Measurements from ENCODE around the gene EXOC3L4. TPM values are rescaled to one million over a fixed set of nuclear protein-coding genes. Genes with fewer than 3 reads are reported as not detected.

Gene EXOC3L4
- total and polyA plus RNA-seq, 2 of the 8 experiments (the other 6 are each of a cell fraction or from before 2014, with no cell fraction given), result 0.45 to 0.57 TPM

- peak within 1 kb of the TSS; percentile 60 to 94 (median 68); a peak in 6 of 7 replicates for H3K9ac ChIP-seq (replicated peaks in 1 of 4; ENCODE audit: extremely low read depth in 1 of 4, low read depth in 3 of 4, low read length in 3 of 4)
- H2AK5ac ChIP-seq (ENCODE audit: low read depth, low read length), result no peak within 1 kb of the TSS
- H2BK5ac ChIP-seq (ENCODE audit: low read depth, low read length), result peak within 1 kb of the TSS; percentile 83; the same call in 1 of the 2 replicates
- peak within 1 kb of the TSS; percentile 77 to 93 (median 79) for H3K4me3 ChIP-seq (ENCODE audit: extremely low read depth in 1 of 4, insufficient read depth in 2 of 4, low read depth in 3 of 4, low read length in 4 of 4)
- H3K4ac ChIP-seq (replicated peaks; ENCODE audit: insufficient read length, low read depth, low read length), result peak within 1 kb of the TSS; percentile 97
- WGBS, 2 experiments (ENCODE audit: extremely low coverage in 1 of 2, insufficient coverage in 1 of 2, insufficient read length in 1 of 2, insufficient replicate concordance in 2 of 2, low coverage in 1 of 2, low lambda C conversion rate in 2 of 2, missing lambda C conversion rate in 1 of 2), result 0% methylated on average over 31 of the region's 113 CpGs; no CpG with 5 or more reads in 1 of the 2 experiments
- H3K23ac ChIP-seq (ENCODE audit: insufficient read length), result no peak within 1 kb of the TSS
- peak within 1 kb of the TSS; percentile 25 for H3K56ac ChIP-seq (replicated peaks; ENCODE audit: insufficient read length, low read depth, low read length)
- DNase-seq (ENCODE audit: low read depth in 1 of 2, low spot score in 2 of 2) (peak; percentile 46 to 86), FAIRE-seq (no peak)
- no peak within 1 kb of the TSS for H2BK20ac ChIP-seq (ENCODE audit: low read length)
- peak within 1 kb of the TSS; percentile 76 for H3K18ac ChIP-seq (ENCODE audit: extremely low read depth, low read length)
- POLR2A ChIA-PET (ENCODE audit: partially characterized antibody), result interaction anchor here (0.7 to 1.6 kb wide), 6 partner anchors 9 to 465 kb away, joined by 3 to 4 read pairs (median 3); partner anchors contain the start of gene CKB
- H4K8ac ChIP-seq (ENCODE audit: extremely low read depth, insufficient read depth, low read length), result peak within 1 kb of the TSS; percentile 79
- CTCF ChIA-PET (ENCODE audit: partially characterized antibody), result interaction anchor here (0.6 to 1.9 kb wide), 6 partner anchors 10 to 1025 kb away, joined by 3 to 7 read pairs (median 4); no protein-coding TSS in a partner anchor
- H3K36me3 ChIP-seq (ENCODE audit: control insufficient read depth in 2 of 4, insufficient read depth in 4 of 4, low read length in 3 of 4), result no peaks in the 10 kb centered on the region
- H3K27ac ChIP-seq (ENCODE audit: low read depth, low read length), result no peak within 1 kb of the TSS; the same call in 1 of the 2 replicates
- peaks cover 12% of the 10 kb centered on the region for H3K23me2 ChIP-seq (ENCODE audit: low read depth, low read length)
- no peaks in the 10 kb centered on the region for H3K27me3 ChIP-seq (replicated peaks in 1 of 4; ENCODE audit: control insufficient read depth in 3 of 4, extremely low read depth in 1 of 4, insufficient read depth in 3 of 4, low read length in 3 of 4)
- peaks cover 16 to 34% of the 10 kb centered on the region in 2 experiments for H3K79me2 ChIP-seq (ENCODE audit: control insufficient read depth in 1 of 2, insufficient read depth in 2 of 2, low read length in 2 of 2)
- no peaks in the 10 kb centered on the region; the same call in 1 of the 2 replicates for H3K79me1 ChIP-seq (ENCODE audit: low read depth, low read length)
- H3K4me2 ChIP-seq (ENCODE audit: insufficient read depth in 1 of 2, low read depth in 2 of 2, low read length in 2 of 2), result peak within 1 kb of the TSS; percentile 81 to 95
- H4K91ac ChIP-seq (replicated peaks; ENCODE audit: insufficient read length, low read length), result peak within 1 kb of the TSS; percentile 49
- no peak within 1 kb of the TSS for H2BK120ac ChIP-seq (replicated peaks; ENCODE audit: low read depth, low read length)
- H3K4me1 ChIP-seq (replicated peaks in 1 of 4; ENCODE audit: control insufficient read depth in 3 of 4, insufficient read depth in 4 of 4, low read length in 3 of 4), result peaks cover 0 to 7% (median 0%) of the 10 kb centered on the region in 4 experiments; a peak in 5 of 7 replicates
- H4K5ac ChIP-seq (ENCODE audit: insufficient read length, low read depth, low read length), result peak within 1 kb of the TSS; percentile 39
- 0 out of 2 replicates have a peak within 1 kb of the TSS, but pooled peaks have one; percentile 78 for H2BK15ac ChIP-seq (ENCODE audit: low read length)
- H2BK12ac ChIP-seq (ENCODE audit: low read depth, low read length), result no peak within 1 kb of the TSS; the same call in 1 of the 2 replicates
- no peaks in the 10 kb centered on the region for H3K9me3 ChIP-seq (ENCODE audit: insufficient read depth in 2 of 2, low read depth in 1 of 2, low read length in 1 of 2)
- H2AFZ ChIP-seq (ENCODE audit: low read length), result peak within 1 kb of the TSS; percentile 94; the same call in 1 of the 2 replicates
- H4K20me1 ChIP-seq (replicated peaks in 1 of 2; ENCODE audit: control insufficient read depth in 1 of 2, insufficient read depth in 2 of 2, low read length in 2 of 2), result peaks cover 10 to 11% of the 10 kb centered on the region in 2 experiments
- no peak within 1 kb of the TSS for H3K14ac ChIP-seq (ENCODE audit: insufficient read length)
- no peak for TF ChIP-seq SUZ12 (IDR thresholded peaks at IDR 0.05; ENCODE audit: low read length)
- no peak for TF ChIP-seq RNF2 (IDR thresholded peaks at IDR 0.05; ENCODE audit: borderline replicate concordance, low read depth, low read length, missing control alignments, poor library complexity, severe bottlenecking)
- no peak for TF ChIP-seq EZH2 (IDR thresholded peaks at IDR 0.05; ENCODE audit: low read depth, low read length, severe bottlenecking)
- TF ChIP-seq SP4 (IDR thresholded peaks at IDR 0.05; ENCODE audit: low read length), result no peak
- no peak for TF ChIP-seq CREB1 (IDR thresholded peaks at IDR 0.05)
- TF ChIP-seq POLR2A (IDR thresholded peaks at IDR 0.05; ENCODE audit: control extremely low read depth in 1 of 2, low read depth in 2 of 2, low read length in 2 of 2), result 0 out of 3 replicates have a peak, but pooled peaks of 1 of the 2 experiments have one; percentile 22
- no peak for TF ChIP-seq POLR2AphosphoS5 (IDR thresholded peaks at IDR 0.05; ENCODE audit: low read depth, low read length)
- no peak for TF ChIP-seq MAFK (IDR thresholded peaks at IDR 0.05; ENCODE audit: low read depth, low read length)
- no peak for TF ChIP-seq ZNF274 (IDR thresholded peaks at IDR 0.05; ENCODE audit: borderline replicate concordance, extremely low read depth, low read length)
- 0 out of 2 replicates have a peak, but pooled peaks have one; percentile 18 for TF ChIP-seq TAF1 (IDR thresholded peaks at IDR 0.05; ENCODE audit: low read depth, low read length)
- no peak for TF ChIP-seq EGR1 (IDR thresholded peaks at IDR 0.05; ENCODE audit: borderline replicate concordance, low read depth, low read length)
- peak; percentile 41; the same call in 1 of the 2 replicates for TF ChIP-seq PHF8 (conservative IDR thresholded peaks at IDR 0.05; ENCODE audit: low read depth, low read length)
Observed at GRCh38 chr14:103057372-103058163, 37.0 kb upstream of the EXOC3L4 start, which contains the start of gene CDC42BPB. Gene CDC42BPB, minus strand, starts transcription at chr14:103057549. Its CDS starts 376 bp downstream, at chr14:103057173.

Data from H1 (cell line).